ENCODE results near the gene S100A3. TPM values are rescaled to one million over a fixed set of nuclear protein-coding genes. Genes with fewer than 3 reads are reported as not detected.

S100A3 gene
- polyA plus RNA-seq, 1 of the 3 experiments (the other 2 are of a cell fraction) = 11.8 TPM

- no peaks in the 10 kb centered on the region for H3K9me2 ChIP-seq
- ChIA-PET CTCF (interaction anchor here (0.6 to 7.4 kb wide), 39 partner anchors 9 to 220 kb away, joined by 3 to 283 read pairs (median 5); partner anchors contain the start of genes CHTOP, NPR1, S100A14 and S100A16), POLR2A (interaction anchor here (2.1 kb wide), 1 partner anchor 62 kb away, joined by 12 read pairs; the partner anchor contains the start of gene CHTOP)
- H3K79me2 ChIP-seq (ENCODE audit: insufficient read depth) = no peaks in the 10 kb centered on the region
- peak overlapping the region; percentile 4 to 77; a peak in 3 of 4 replicates for H3K27ac ChIP-seq (ENCODE audit: low read depth in 2 of 2, low read length in 1 of 2)
- peaks cover 12 to 15% of the 10 kb centered on the region in 2 experiments for H3K4me1 ChIP-seq (ENCODE audit: control insufficient read depth in 1 of 2, insufficient read depth in 2 of 2, low read depth in 1 of 2, low read length in 1 of 2)
- TF ChIP-seq SMC3 (IDR thresholded peaks at IDR 0.05; ENCODE audit: low read depth, low read length) = peak; percentile 73
- no peak for TF ChIP-seq NRF1 (IDR thresholded peaks at IDR 0.05; ENCODE audit: low read depth, low read length)
- TF ChIP-seq MAX (IDR thresholded peaks at IDR 0.05; ENCODE audit: low read depth) = peak; percentile 62; the same call in 1 of the 2 replicates
- no peak for TF ChIP-seq EP300 (IDR thresholded peaks at IDR 0.05; ENCODE audit: borderline replicate concordance in 1 of 2, low read depth in 1 of 2, low read length in 1 of 2)
- TF ChIP-seq RAD21 (IDR thresholded peaks at IDR 0.05; ENCODE audit: low read length) = peak; percentile 91
- 0 out of 2 replicates have a peak, but pooled peaks have one; percentile 53 for TF ChIP-seq SIN3A (IDR thresholded peaks at IDR 0.05; ENCODE audit: borderline replicate concordance, low read depth, low read length)
- peak; percentile 96 for TF ChIP-seq CTCF (IDR thresholded peaks at IDR 0.05)
- 0 out of 2 replicates have a peak, but pooled peaks have one; percentile 13 for TF ChIP-seq IRF3 (IDR thresholded peaks at IDR 0.05; ENCODE audit: low read depth, low read length)
- TF ChIP-seq RFX5 (IDR thresholded peaks at IDR 0.05; ENCODE audit: low read length) = no peak
- H4K20me1 ChIP-seq (ENCODE audit: insufficient read depth) = no peaks in the 10 kb centered on the region
- no peaks in the 10 kb centered on the region for H3K9me3 ChIP-seq
- H3K36me3 ChIP-seq (replicated peaks in 1 of 2; ENCODE audit: control insufficient read depth in 1 of 2, insufficient read depth in 2 of 2, low read length in 1 of 2) = no peaks in the 10 kb centered on the region
- peak overlapping the region; percentile 7; the same call in 1 of the 2 replicates for H3K4me2 ChIP-seq
- H3K27me3 ChIP-seq (ENCODE audit: insufficient read depth) = no peaks in the 10 kb centered on the region
- no peak overlapping the region for H3K4me3 ChIP-seq (ENCODE audit: low read depth in 2 of 2, low read length in 1 of 2)
- peak overlapping the region; percentile 79 for H2AFZ ChIP-seq (ENCODE audit: low read depth)
- DNase-seq = peak; percentile 78
- H3F3A ChIP-seq (replicated peaks; ENCODE audit: insufficient read depth) = peaks cover 22% of the 10 kb centered on the region
- peak overlapping the region; percentile 33; the same call in 1 of the 2 replicates for H3K9ac ChIP-seq
- 0% methylated on average over 3 of the region's 3 CpGs for WGBS (ENCODE audit: low lambda C conversion rate)
Observed at GRCh38 chr1:153572569-153573015, 23.5 kb upstream of the S100A3 start.

GRCh38 chr1:153571706-153572105 is 22.6 kb upstream of the S100A3 start:
- no peaks in the 10 kb centered on the region for H3K79me2 ChIP-seq (ENCODE audit: insufficient read depth)
- no peak overlapping the region for H3K4me3 ChIP-seq (ENCODE audit: low read depth in 2 of 2, low read length in 1 of 2)
- H3K4me2 ChIP-seq = no peak overlapping the region
- H3K9me2 ChIP-seq = no peaks in the 10 kb centered on the region
- H3K9me3 ChIP-seq = no peaks in the 10 kb centered on the region
- peaks cover 26% of the 10 kb centered on the region for H3F3A ChIP-seq (replicated peaks; ENCODE audit: insufficient read depth)
- 86% methylated on average over 7 of the region's 7 CpGs for WGBS (ENCODE audit: low lambda C conversion rate)
- peak overlapping the region in 1 of 2 experiments; percentile 77; a peak in 1 of 4 replicates for H3K27ac ChIP-seq (ENCODE audit: low read depth in 2 of 2, low read length in 1 of 2)
- no peak overlapping the region for H2AFZ ChIP-seq (ENCODE audit: low read depth)
- H3K9ac ChIP-seq = no peak overlapping the region; the same call in 1 of the 2 replicates
- no peaks in the 10 kb centered on the region for H4K20me1 ChIP-seq (ENCODE audit: insufficient read depth)
- ChIA-PET POLR2A (interaction anchor here (2.1 kb wide), 1 partner anchor 62 kb away, joined by 12 read pairs; the partner anchor contains the start of gene CHTOP), CTCF (interaction anchor here (0.8 to 7.4 kb wide), 26 partner anchors 8 to 219 kb away, joined by 4 to 283 read pairs (median 8); partner anchors contain the start of genes CHTOP, S100A14, S100A16 and S100A6)
- DNase-seq = no peak
- no peaks in the 10 kb centered on the region for H3K36me3 ChIP-seq (replicated peaks in 1 of 2; ENCODE audit: control insufficient read depth in 1 of 2, insufficient read depth in 2 of 2, low read length in 1 of 2)
- no peaks in the 10 kb centered on the region for H3K27me3 ChIP-seq (ENCODE audit: insufficient read depth)
- peaks cover 18 to 22% of the 10 kb centered on the region in 2 experiments for H3K4me1 ChIP-seq (ENCODE audit: control insufficient read depth in 1 of 2, insufficient read depth in 2 of 2, low read depth in 1 of 2, low read length in 1 of 2)
- TF ChIP-seq PBX3 (IDR thresholded peaks at IDR 0.05) (no peak), CTCF (IDR thresholded peaks at IDR 0.05) (no peak), RXRA (IDR thresholded peaks at IDR 0.05; ENCODE audit: borderline replicate concordance, low read depth) (no peak), MXI1 (IDR thresholded peaks at IDR 0.05; ENCODE audit: low read depth, low read length) (no peak), IRF3 (IDR thresholded peaks at IDR 0.05; ENCODE audit: low read depth, low read length) (no peak), RFX5 (IDR thresholded peaks at IDR 0.05; ENCODE audit: low read length) (no peak), JUND (IDR thresholded peaks at IDR 0.05) (no peak), MEF2A (IDR thresholded peaks at IDR 0.05; ENCODE audit: borderline replicate concordance, low read depth) (no peak), TEAD4 (IDR thresholded peaks at IDR 0.05; ENCODE audit: borderline replicate concordance, insufficient read depth) (no peak), ELF1 (IDR thresholded peaks at IDR 0.05) (no peak), POLR2AphosphoS5 (IDR thresholded peaks at IDR 0.05; ENCODE audit: low read depth, low read length) (no peak), TAF1 (IDR thresholded peaks at IDR 0.05; ENCODE audit: borderline replicate concordance, low read depth, low read length) (no peak), FOXJ3 (CRISPR knock-in tag; IDR thresholded peaks at IDR 0.05) (no peak)
